T-cell (primary cell): ENCODE results near the gene CYP2W1. TPM values are rescaled to one million over a fixed set of nuclear protein-coding genes. Genes with fewer than 3 reads are reported as not detected.
A peak's percentile ranks its signal among the peaks of the same experiment; 100 is the strongest.

Source experiments
- ATAC-seq, 4 experiments: fragments of 200-7000 bp in 3 of 4; fragments of 150-1000 bp in 1 of 4; cut with Tn5 transposase; replicated peaks in 1 of 4; 1 replicate in 3 of 4; 2 replicates in 1 of 4; pipeline ENCODE4 v1.10.0; 2021; ENCODE audit warnings: moderate library complexity in 3 of 4, mild to moderate bottlenecking in 2 of 4, moderate number of reproducible peaks in 1 of 4
- CTCF ChIA-PET, 2 donors: fragments of 300-600 bp; sonication (Branson Sonifier 250); formaldehyde crosslinking; loops; one replicate each; lab custom pipeline; 2022; ENCODE audit warnings: antibody characterized with exemption in 2 of 2; lab: Charles Lee
- POLR2A ChIA-PET, 2 donors: fragments of 300-600 bp; sonication (Branson Sonifier 250); formaldehyde crosslinking; loops; one replicate each; lab custom pipeline; 2022; ENCODE audit warnings: antibody characterized with exemption in 2 of 2; lab: Charles Lee
- DNase-seq, 35 experiments: peaks; one replicate each; pipeline versions ENCODE4 v3.0.0 to v3.0.0-alpha.2; 2013 to 2023
- H3K27ac ChIP-seq: one replicate; pipeline ENCODE4 v1.5.1; 2013; ENCODE audit warnings: low read length
- H3K27me3 ChIP-seq, 2 experiments: replicated peaks in 1 of 2; 1 replicate in 1 of 2; 2 replicates in 1 of 2; pipeline versions ENCODE4 v1.6.1 to v1.7.0; 2013; ENCODE audit warnings: low read length in 1 of 2, mixed read lengths in 1 of 2; ENCODE audit not compliant: control insufficient read depth in 2 of 2, insufficient read depth in 2 of 2; ENCODE audit errors: extremely low read depth in 1 of 2
- H3K36me3 ChIP-seq, 2 donors: 1 replicate in 1 of 2; 2 replicates in 1 of 2; pipeline versions ENCODE4 v1.6.1 to v1.7.0; 2013; ENCODE audit warnings: low read length in 1 of 2; ENCODE audit not compliant: control insufficient read depth in 2 of 2, insufficient read depth in 1 of 2; ENCODE audit errors: extremely low read depth in 1 of 2
- H3K4me1 ChIP-seq, 2 experiments: 1 replicate in 1 of 2; 2 replicates in 1 of 2; pipeline versions ENCODE4 v1.6.1 to v1.7.0; 2013; ENCODE audit warnings: low read length in 2 of 2, mixed read lengths in 1 of 2; ENCODE audit not compliant: insufficient read depth in 2 of 2, control insufficient read depth in 1 of 2; ENCODE audit errors: extremely low read depth in 1 of 2
- H3K4me3 ChIP-seq, 2 donors: 1 replicate in 1 of 2; 2 replicates in 1 of 2; pipeline versions ENCODE4 v1.5.1 to v1.7.0; 2013; ENCODE audit warnings: mild to moderate bottlenecking in 2 of 2, low read length in 1 of 2, moderate library complexity in 1 of 2; ENCODE audit not compliant: control insufficient read depth in 1 of 2; ENCODE audit errors: extremely low read depth in 1 of 2
- H3K9me3 ChIP-seq: 2 replicates; pipeline ENCODE4 v1.7.0; 2013
- H3K27ac Mint-ChIP-seq, 2 donors: one replicate each; pipeline ENCODE4 v1.8.0; 2020 to 2021; ENCODE audit warnings: mild to moderate bottlenecking in 2 of 2, mixed read lengths in 2 of 2
- H3K27me3 Mint-ChIP-seq, 2 donors: one replicate each; pipeline ENCODE4 v1.8.0; 2021 to 2022; ENCODE audit warnings: mixed read lengths in 2 of 2
- H3K36me3 Mint-ChIP-seq: one replicate; pipeline ENCODE4 v1.8.0; 2021; ENCODE audit warnings: mixed read lengths
- H3K4me1 Mint-ChIP-seq, 3 donors: one replicate each; pipeline ENCODE4 v1.8.0; 2020 to 2022; ENCODE audit warnings: mixed read lengths in 3 of 3, mild to moderate bottlenecking in 1 of 3
- H3K4me3 Mint-ChIP-seq, 3 donors: one replicate each; pipeline ENCODE4 v1.8.0; 2020 to 2022; ENCODE audit warnings: mild to moderate bottlenecking in 3 of 3, mixed read lengths in 3 of 3, moderate library complexity in 3 of 3
- H3K9me3 Mint-ChIP-seq, 3 donors: one replicate each; pipeline ENCODE4 v1.8.0; 2020 to 2022; ENCODE audit warnings: mixed read lengths in 3 of 3
- WGBS: methylation state at CpG from one replicate; pipeline ENCODE4 v1.1.5; 2013; ENCODE audit warnings: missing lambda C conversion rate; ENCODE audit not compliant: insufficient coverage; 5-methylcytosine and 5-hydroxymethylcytosine counted together
- total RNA-seq, 35 experiments: library from RNA in 6 of 35; stranded (reverse) in 6 of 35; fragments of 120-200 nt in 1 of 35; gene quantifications; one replicate each; pipeline versions ENCODE4 v1.2.1 to v1.2.4 and lab custom pipeline; 2013 to 2026

Gene CYP2W1
- total RNA-seq, 5 donors from 2014 or later (not counting 1 experiment from before 2014, with no cell fraction given) = 0.19 TPM; not detected in 4

- Mint-ChIP-seq H3K27me3 (no peaks in the 10 kb centered on the region), H3K9me3 (no peaks in the 10 kb centered on the region), H3K4me1 (peaks cover 34 to 38% (median 35%) of the 10 kb centered on the region in 3 donors), H3K27ac (peak overlapping the region in 1 of 2 donors; percentile 11), H3K36me3 (peaks cover 35% of the 10 kb centered on the region), H3K4me3 (peak overlapping the region in 2 of 3 donors; percentile 21 to 93)
- ChIA-PET POLR2A (interaction anchor here (0.5 to 0.7 kb wide), 3 partner anchors 8 to 198 kb away, joined by 3 read pairs; no protein-coding TSS in a partner anchor), CTCF (no interaction called here)
- Histone ChIP-seq H3K4me1 (peaks cover 8 to 34% of the 10 kb centered on the region in 2 experiments), H3K27ac (no peak overlapping the region), H3K4me3 (no peak overlapping the region), H3K27me3 (no peaks in the 10 kb centered on the region), H3K36me3 (peaks cover 14 to 51% of the 10 kb centered on the region in 2 donors), H3K9me3 (no peaks in the 10 kb centered on the region)
- WGBS = 95% methylated on average over 11 of the region's 12 CpGs
- no peak for DNase-seq
- ATAC-seq = no peak
Measured at GRCh38 chr7:972110-972509, 10.9 kb upstream of the CYP2W1 start.

GRCh38 chr7:972676-973309 lies 10.2 kb upstream of the CYP2W1 start:
- Mint-ChIP-seq H3K27ac (peak overlapping the region in 1 of 2 donors; percentile 31), H3K36me3 (peaks cover 28% of the 10 kb centered on the region), H3K4me3 (peak overlapping the region; percentile 59 to 93 (median 60)), H3K27me3 (no peaks in the 10 kb centered on the region), H3K4me1 (peaks cover 32 to 35% (median 34%) of the 10 kb centered on the region in 3 donors), H3K9me3 (no peaks in the 10 kb centered on the region)
- Histone ChIP-seq H3K4me1 (peaks cover 8 to 34% of the 10 kb centered on the region in 2 experiments), H3K27me3 (no peaks in the 10 kb centered on the region), H3K36me3 (peaks cover 14 to 44% of the 10 kb centered on the region in 2 donors), H3K4me3 (no peak overlapping the region), H3K9me3 (no peaks in the 10 kb centered on the region), H3K27ac (no peak overlapping the region)
- POLR2A ChIA-PET = interaction anchor here in 1 of 2 donors (0.5 to 0.7 kb wide), 3 partner anchors 9 to 1874 kb away, joined by 3 to 5 read pairs (median 3); no protein-coding TSS in a partner anchor
- WGBS = 75% methylated on average over 7 of the region's 10 CpGs
- ATAC-seq = no peak
- CTCF ChIA-PET = interaction anchor here (0.6 to 2.0 kb wide), 2 partner anchors 21 to 50 kb away, joined by 3 to 5 read pairs; no protein-coding TSS in a partner anchor
- DNase-seq = no peak

GRCh38 chr7:973312-973711 lies 9.7 kb upstream of the CYP2W1 start:
- Mint-ChIP-seq H3K36me3 (peaks cover 23% of the 10 kb centered on the region), H3K4me1 (peaks cover 30 to 35% (median 34%) of the 10 kb centered on the region in 3 donors), H3K27me3 (no peaks in the 10 kb centered on the region), H3K9me3 (no peaks in the 10 kb centered on the region), H3K4me3 (peak overlapping the region; percentile 59 to 93 (median 60)), H3K27ac (peak overlapping the region in 1 of 2 donors; percentile 31)
- H3K9me3 ChIP-seq = no peaks in the 10 kb centered on the region
- H3K4me3 ChIP-seq = no peak overlapping the region
- no peak for ATAC-seq
- WGBS = 97% methylated on average over 6 of the region's 9 CpGs
- CTCF ChIA-PET = interaction anchor here in 1 of 2 donors (2.0 kb wide), 1 partner anchor 50 kb away, joined by 5 read pairs; no protein-coding TSS in a partner anchor
- POLR2A ChIA-PET = interaction anchor here in 1 of 2 donors (0.7 kb wide), 1 partner anchor 1874 kb away, joined by 5 read pairs; no protein-coding TSS in a partner anchor
- H3K27ac ChIP-seq = no peak overlapping the region
- H3K36me3 ChIP-seq = peaks cover 12 to 39% of the 10 kb centered on the region in 2 donors
- no peak for DNase-seq
- H3K27me3 ChIP-seq = no peaks in the 10 kb centered on the region
- H3K4me1 ChIP-seq = peaks cover 8 to 34% of the 10 kb centered on the region in 2 experiments

GRCh38 chr7:974172-974571 lies 8.8 kb upstream of the CYP2W1 start:
- ATAC-seq (no peak), DNase-seq (peak in 1 of 35 experiments; percentile 29)
- Mint-ChIP-seq H3K4me3 (peak overlapping the region; percentile 85 to 93 (median 88)), H3K27ac (peak overlapping the region; percentile 78 to 86), H3K27me3 (no peaks in the 10 kb centered on the region), H3K9me3 (no peaks in the 10 kb centered on the region), H3K4me1 (peaks cover 30 to 35% (median 34%) of the 10 kb centered on the region in 3 donors), H3K36me3 (peaks cover 17% of the 10 kb centered on the region)
- Histone ChIP-seq H3K27me3 (no peaks in the 10 kb centered on the region), H3K4me3 (peak overlapping the region; percentile 84 to 92), H3K27ac (peak overlapping the region; percentile 95), H3K9me3 (no peaks in the 10 kb centered on the region), H3K36me3 (peaks cover 9 to 32% of the 10 kb centered on the region in 2 donors), H3K4me1 (peaks cover 8 to 34% of the 10 kb centered on the region in 2 experiments)
- POLR2A ChIA-PET = interaction anchor here in 1 of 2 donors (0.6 to 1.2 kb wide), 3 partner anchors 51 to 101 kb away, joined by 3 to 6 read pairs (median 4); no protein-coding TSS in a partner anchor
- no CpG with 5 or more reads among the region's 7 CpGs for WGBS
- CTCF ChIA-PET = interaction anchor here (0.6 to 2.0 kb wide), 6 partner anchors 10 to 113 kb away, joined by 3 to 11 read pairs (median 4); no protein-coding TSS in a partner anchor

- ATAC-seq = peak; percentile 88 to 95 (median 92)
- H3K27me3 Mint-ChIP-seq = no peaks in the 10 kb centered on the region
- peaks cover 8 to 34% of the 10 kb centered on the region in 2 experiments for H3K4me1 ChIP-seq
- H3K4me3 Mint-ChIP-seq = peak within 1 kb of the TSS; percentile 85 to 93 (median 88)
- POLR2A ChIA-PET = interaction anchor here in 1 of 2 donors (1.2 to 1.5 kb wide), 2 partner anchors 8 to 52 kb away, joined by 3 to 6 read pairs; no protein-coding TSS in a partner anchor
- CTCF ChIA-PET = interaction anchor here (0.6 to 1.8 kb wide), 6 partner anchors 11 to 163 kb away, joined by 3 to 11 read pairs (median 4); no protein-coding TSS in a partner anchor
- peak within 1 kb of the TSS; percentile 78 to 86 for H3K27ac Mint-ChIP-seq
- H3K36me3 ChIP-seq = peaks cover 9 to 26% of the 10 kb centered on the region in 2 donors
- H3K9me3 Mint-ChIP-seq = no peaks in the 10 kb centered on the region
- DNase-seq = peak; percentile 78 to 94 (median 88)
- peaks cover 17% of the 10 kb centered on the region for H3K36me3 Mint-ChIP-seq
- peaks cover 30 to 35% (median 34%) of the 10 kb centered on the region in 3 donors for H3K4me1 Mint-ChIP-seq
- under 1% methylated on average over 77 of the region's 78 CpGs for WGBS
- no peaks in the 10 kb centered on the region for H3K9me3 ChIP-seq
- peaks cover 0 to under 1% of the 10 kb centered on the region in 2 experiments for H3K27me3 ChIP-seq
- peak within 1 kb of the TSS; percentile 95 for H3K27ac ChIP-seq
- H3K4me3 ChIP-seq = peak within 1 kb of the TSS; percentile 84 to 92
Measured at GRCh38 chr7:974820-975681, 7.9 kb upstream of the CYP2W1 start, which contains the start of gene COX19. Gene COX19 (minus strand): TSS chr7:975549. CDS start chr7:975509, 40 bp downstream.
